CD4-positive, alpha-beta T cell treated with Interleukin-4 for 1 hour (primary cell): ENCODE data around the gene NEUROD6.

Experiments
- DNase-seq, 2 donors: peaks; one replicate each; pipeline ENCODE4 v3.0.0-alpha.2; 2020 to 2022

Gene NEUROD6

GRCh38 chr7:31340603-31341002, at the start of gene NEUROD6:
Gene NEUROD6 (minus strand): TSS chr7:31340726. CDS start chr7:31339268, 1,458 bp downstream.
- DNase-seq = no peak

- DNase-seq = no peak
Measured at GRCh38 chr7:31384466-31384865, 43.9 kb upstream of the NEUROD6 start.

- no peak for DNase-seq
Measured at GRCh38 chr7:31382722-31383121, 42.2 kb upstream of the NEUROD6 start.

GRCh38 chr7:31373337-31374289, 33.1 kb upstream of the NEUROD6 start:
- no peak for DNase-seq

GRCh38 chr7:31372231-31372959, 31.9 kb upstream of the NEUROD6 start:
- DNase-seq = no peak

GRCh38 chr7:31371621-31372020, 31.1 kb upstream of the NEUROD6 start:
- DNase-seq = no peak

GRCh38 chr7:31370609-31371008, 30.1 kb upstream of the NEUROD6 start:
- no peak for DNase-seq

GRCh38 chr7:31368620-31369019, 28.1 kb upstream of the NEUROD6 start:
- DNase-seq = no peak

- no peak for DNase-seq
Measured at GRCh38 chr7:31363496-31363895, 23.0 kb upstream of the NEUROD6 start.

- no peak for DNase-seq
Measured at GRCh38 chr7:31363051-31363450, 22.5 kb upstream of the NEUROD6 start.

- DNase-seq = no peak
Measured at GRCh38 chr7:31362401-31362800, 21.9 kb upstream of the NEUROD6 start.

GRCh38 chr7:31358467-31358866, 17.9 kb upstream of the NEUROD6 start:
- no peak for DNase-seq

- no peak for DNase-seq
Measured at GRCh38 chr7:31345421-31345820, 4.9 kb upstream of the NEUROD6 start.

- no peak for DNase-seq
Measured at GRCh38 chr7:31343516-31344305, 3.2 kb upstream of the NEUROD6 start.

- no peak for DNase-seq
Measured at GRCh38 chr7:31341141-31341540, 615 bp upstream of the NEUROD6 start.

GRCh38 chr7:31340051-31340450, 475 bp downstream of the NEUROD6 start:
- no peak for DNase-seq

- DNase-seq = no peak
Measured at GRCh38 chr7:31338706-31339105, 1.8 kb downstream of the NEUROD6 start.

GRCh38 chr7:31337002-31337565, 3.4 kb downstream of the NEUROD6 start:
- DNase-seq = no peak

- DNase-seq = no peak
Measured at GRCh38 chr7:31336202-31337001, 4.1 kb downstream of the NEUROD6 start.

GRCh38 chr7:31335884-31336201, 4.7 kb downstream of the NEUROD6 start:
- no peak for DNase-seq

- no peak for DNase-seq
Measured at GRCh38 chr7:31335161-31335856, 5.2 kb downstream of the NEUROD6 start.
